ENCODE results near the gene CLIP4.

- TF ChIP-seq ISL1 (CRISPR knock-in tag; IDR thresholded peaks at IDR 0.05) (no peak), ZFP30 (CRISPR knock-in tag; IDR thresholded peaks at IDR 0.05) (no peak), PATZ1 (CRISPR knock-in tag; IDR thresholded peaks at IDR 0.05; ENCODE audit: borderline replicate concordance) (no peak), CREB5 (CRISPR knock-in tag; IDR thresholded peaks at IDR 0.05; ENCODE audit: low read depth) (no peak), ZNF70 (CRISPR knock-in tag; IDR thresholded peaks at IDR 0.05) (no peak), ARNTL (CRISPR knock-in tag; IDR thresholded peaks at IDR 0.05; ENCODE audit: borderline replicate concordance, low read depth) (no peak), POU6F1 (CRISPR knock-in tag; IDR thresholded peaks at IDR 0.05; ENCODE audit: borderline replicate concordance, low read depth) (no peak), CSRNP3 (CRISPR knock-in tag; IDR thresholded peaks at IDR 0.05) (no peak), SNAI2 (CRISPR knock-in tag; IDR thresholded peaks at IDR 0.05) (no peak), TCF4 (CRISPR knock-in tag; IDR thresholded peaks at IDR 0.05; ENCODE audit: borderline replicate concordance) (no peak), ZFP3 (CRISPR knock-in tag; IDR thresholded peaks at IDR 0.05) (no peak), ZNF8 (CRISPR knock-in tag; IDR thresholded peaks at IDR 0.05) (no peak), CSDC2 (CRISPR knock-in tag; IDR thresholded peaks at IDR 0.05) (no peak)
Measured at GRCh38 chr2:29216609-29216909, 101.3 kb downstream of the CLIP4 start.

Measured in SK-N-SH treated with all-trans-retinoic acid at 6 μM for 48 hours (cell line).